CD14-positive monocyte (primary cell): ENCODE measurements around the gene VIM. TPM values are rescaled to one million over a fixed set of nuclear protein-coding genes. Genes with fewer than 3 reads are reported as not detected.

ENCODE experiments used
- DNase-seq, 3 donors: peaks; one replicate each; pipeline ENCODE4 v3.0.0-alpha.2; 2011 to 2022
- H2AFZ ChIP-seq: 2 replicates; pipeline ENCODE4 v1.6.0; 2012; ENCODE audit warnings: mild to moderate bottlenecking, low read depth, low read length, inconsistent platforms; ENCODE audit not compliant: insufficient read depth, poor library complexity, severe bottlenecking
- H3K27ac ChIP-seq, 2 donors: 1 replicate in 1 of 2; 2 replicates in 1 of 2; pipeline ENCODE4 v1.5.1; 2012 to 2013; ENCODE audit warnings: low read length in 2 of 2, control low read depth in 1 of 2, inconsistent platforms in 1 of 2, low read depth in 1 of 2, mild to moderate bottlenecking in 1 of 2
- H3K27me3 ChIP-seq, 2 donors: one replicate each; pipeline versions ENCODE4 v1.6.0 to v1.6.1; 2011 to 2013; ENCODE audit warnings: low read length in 2 of 2; ENCODE audit not compliant: control insufficient read depth in 2 of 2, insufficient read depth in 2 of 2
- H3K36me3 ChIP-seq, 2 donors: replicated peaks in 1 of 2; 1 replicate in 1 of 2; 2 replicates in 1 of 2; pipeline versions ENCODE4 v1.5.1 to v1.6.1; 2012 to 2013; ENCODE audit warnings: low read length in 2 of 2, control low read depth in 1 of 2, inconsistent platforms in 1 of 2, mild to moderate bottlenecking in 1 of 2; ENCODE audit not compliant: insufficient read depth in 2 of 2, control insufficient read depth in 1 of 2
- H3K4me1 ChIP-seq, 2 donors: 1 replicate in 1 of 2; 2 replicates in 1 of 2; pipeline versions ENCODE4 v1.5.1 to v1.6.1; 2012 to 2013; ENCODE audit warnings: low read length in 2 of 2, control low read depth in 1 of 2, inconsistent platforms in 1 of 2, mild to moderate bottlenecking in 1 of 2, moderate library complexity in 1 of 2; ENCODE audit not compliant: insufficient read depth in 2 of 2, control insufficient read depth in 1 of 2
- H3K4me2 ChIP-seq: replicated peaks from 2 replicates; pipeline ENCODE3; 2012; ENCODE audit warnings: low read length, moderate library complexity, mild to moderate bottlenecking; ENCODE audit not compliant: poor library complexity, severe bottlenecking; ENCODE audit errors: extremely low read depth
- H3K4me3 ChIP-seq, 3 experiments: fragments of 200-600 bp in 1 of 3; sonication (generic) in 1 of 3; replicated peaks in 1 of 3; 1 replicate in 2 of 3; 2 replicates in 1 of 3; pipeline ENCODE4 v1.5.1; 2011 to 2013; ENCODE audit warnings: low read length in 3 of 3, mild to moderate bottlenecking in 3 of 3, control low read depth in 2 of 3, low read depth in 2 of 3, inconsistent platforms in 1 of 3, moderate library complexity in 1 of 3
- H3K79me2 ChIP-seq: 2 replicates; pipeline ENCODE4 v1.6.0; 2012; ENCODE audit warnings: mild to moderate bottlenecking, control low read depth, inconsistent platforms, low read length, moderate library complexity; ENCODE audit not compliant: insufficient read depth
- H3K9ac ChIP-seq: 2 replicates; pipeline ENCODE4 v1.6.0; 2017; ENCODE audit warnings: low read length, mild to moderate bottlenecking; ENCODE audit not compliant: insufficient read depth, poor library complexity, severe bottlenecking
- H3K9me3 ChIP-seq, 2 donors: replicated peaks in 1 of 2; 1 replicate in 1 of 2; 2 replicates in 1 of 2; pipeline versions ENCODE4 v1.5.1 to v1.6.1; 2012 to 2013; ENCODE audit warnings: low read length in 2 of 2, control low read depth in 1 of 2; ENCODE audit not compliant: control insufficient read depth in 1 of 2, insufficient read depth in 1 of 2
- H4K20me1 ChIP-seq: 2 replicates; pipeline ENCODE4 v1.6.0; 2012; ENCODE audit warnings: mild to moderate bottlenecking, low read length, control low read depth, moderate library complexity; ENCODE audit not compliant: insufficient read depth
- H3K27ac Mint-ChIP-seq, 7 donors: one replicate each; pipeline ENCODE4 v1.8.0; 2020; ENCODE audit warnings: mild to moderate bottlenecking in 7 of 7, mixed read lengths in 7 of 7, moderate library complexity in 6 of 7, inconsistent platforms in 2 of 7
- H3K27me3 Mint-ChIP-seq, 3 donors: one replicate each; pipeline ENCODE4 v1.8.0; 2021 to 2022; ENCODE audit warnings: low read depth in 3 of 3, mild to moderate bottlenecking in 3 of 3, mixed read lengths in 3 of 3, moderate library complexity in 3 of 3, inconsistent platforms in 1 of 3
- H3K36me3 Mint-ChIP-seq, 2 donors: one replicate each; pipeline ENCODE4 v1.8.0; 2020; ENCODE audit warnings: mixed read lengths in 2 of 2, inconsistent platforms in 1 of 2, mild to moderate bottlenecking in 1 of 2
- H3K4me1 Mint-ChIP-seq: one replicate; pipeline ENCODE4 v1.8.0; 2020; ENCODE audit warnings: mild to moderate bottlenecking, mixed read lengths
- H3K4me3 Mint-ChIP-seq, 2 donors: one replicate each; pipeline ENCODE4 v1.8.0; 2020; ENCODE audit warnings: mild to moderate bottlenecking in 2 of 2, mixed read lengths in 2 of 2, moderate library complexity in 1 of 2
- H3K9me3 Mint-ChIP-seq, 7 donors: one replicate each; pipeline ENCODE4 v1.8.0; 2020 to 2022; ENCODE audit warnings: mixed read lengths in 7 of 7, mild to moderate bottlenecking in 6 of 7, moderate library complexity in 6 of 7, inconsistent platforms in 2 of 7
- WGBS: methylation state at CpG from one replicate; pipeline ENCODE4 v1.1.5; 2013; ENCODE audit warnings: missing lambda C conversion rate; ENCODE audit not compliant: insufficient coverage; 5-methylcytosine and 5-hydroxymethylcytosine counted together
- intact Hi-C, 2 donors: fragments of 100-400 bp; cut with micrococcal nuclease; formaldehyde crosslinking; loops; one replicate each; pipeline versions ENCODE4 v1.15.0 to v1.15.1; 2023
- polyA plus RNA-seq, 3 donors: library from polyadenylated mRNA; depleted of rRNA in 1 of 3; unstranded in 2 of 3; stranded (reverse) in 1 of 3; fragments of 300-500 nt in 2 of 3; fragments of >200 nt in 1 of 3; fragmentation: Illumina TruSeq in 2 of 3; gene quantifications; 1 replicate in 2 of 3; 2 replicates in 1 of 3; pipeline ENCODE4 v1.2.3, GENCODE V29; 2012 to 2021
- TF ChIP-seq, protein P1 (sequence below): fragments of 200-600 bp; IDR thresholded peaks from one replicate; pipeline ENCODE4 v1.8.0; 2022; ENCODE audit warnings: antibody characterized with exemption, mild to moderate bottlenecking

The VIM gene
- polyA plus RNA-seq, 3 donors = 697 to 4,055 (median 932) TPM

DNA sequence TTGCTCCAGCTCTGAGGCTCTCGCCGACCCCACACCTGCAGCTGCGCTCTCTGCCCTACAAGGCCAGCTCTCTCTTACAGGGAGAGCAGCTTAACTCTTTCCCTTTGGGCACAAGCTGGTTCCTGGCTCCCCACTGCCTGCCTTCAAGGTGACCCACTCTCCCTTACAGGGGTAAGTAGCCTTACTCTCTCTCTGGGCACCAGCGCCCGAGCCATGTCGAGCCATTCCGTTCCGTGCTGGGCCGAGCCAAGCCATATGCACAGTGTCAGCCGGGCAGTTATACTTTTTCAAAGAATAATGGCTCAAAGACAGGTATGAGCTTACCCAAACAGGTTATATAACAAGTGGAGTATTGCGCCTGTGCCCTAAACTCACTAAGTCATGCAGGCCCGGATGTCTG is 44.6 kb downstream of the VIM start:
- TF ChIP-seq, protein P1, sequence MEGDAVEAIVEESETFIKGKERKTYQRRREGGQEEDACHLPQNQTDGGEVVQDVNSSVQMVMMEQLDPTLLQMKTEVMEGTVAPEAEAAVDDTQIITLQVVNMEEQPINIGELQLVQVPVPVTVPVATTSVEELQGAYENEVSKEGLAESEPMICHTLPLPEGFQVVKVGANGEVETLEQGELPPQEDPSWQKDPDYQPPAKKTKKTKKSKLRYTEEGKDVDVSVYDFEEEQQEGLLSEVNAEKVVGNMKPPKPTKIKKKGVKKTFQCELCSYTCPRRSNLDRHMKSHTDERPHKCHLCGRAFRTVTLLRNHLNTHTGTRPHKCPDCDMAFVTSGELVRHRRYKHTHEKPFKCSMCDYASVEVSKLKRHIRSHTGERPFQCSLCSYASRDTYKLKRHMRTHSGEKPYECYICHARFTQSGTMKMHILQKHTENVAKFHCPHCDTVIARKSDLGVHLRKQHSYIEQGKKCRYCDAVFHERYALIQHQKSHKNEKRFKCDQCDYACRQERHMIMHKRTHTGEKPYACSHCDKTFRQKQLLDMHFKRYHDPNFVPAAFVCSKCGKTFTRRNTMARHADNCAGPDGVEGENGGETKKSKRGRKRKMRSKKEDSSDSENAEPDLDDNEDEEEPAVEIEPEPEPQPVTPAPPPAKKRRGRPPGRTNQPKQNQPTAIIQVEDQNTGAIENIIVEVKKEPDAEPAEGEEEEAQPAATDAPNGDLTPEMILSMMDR = no peak
- H3K36me3 Mint-ChIP-seq = no peaks in the 10 kb centered on the region
- Histone ChIP-seq H3K4me2 (no peak overlapping the region), H3K9me3 (peaks cover 6% of the 10 kb centered on the region in 2 donors), H3K4me3 (no peak overlapping the region), H3K4me1 (no peaks in the 10 kb centered on the region), H3K9ac (no peak overlapping the region), H3K27me3 (no peaks in the 10 kb centered on the region), H3K36me3 (no peaks in the 10 kb centered on the region), H2AFZ (no peak overlapping the region), H4K20me1 (no peaks in the 10 kb centered on the region), H3K79me2 (no peaks in the 10 kb centered on the region), H3K27ac (no peak overlapping the region)
- intact Hi-C loops = no loop called here
- 100% methylated on average over 2 of the region's 12 CpGs for WGBS
- H3K4me3 Mint-ChIP-seq = no peak overlapping the region
- H3K9me3 Mint-ChIP-seq = peaks cover 0 to 20% (median 3%) of the 10 kb centered on the region in 7 donors
- DNase-seq = no peak
- no peak overlapping the region for H3K27ac Mint-ChIP-seq
- peaks cover 0 to 6% (median 0%) of the 10 kb centered on the region in 3 donors for H3K27me3 Mint-ChIP-seq
- no peaks in the 10 kb centered on the region for H3K4me1 Mint-ChIP-seq

GRCh38 chr10:17273403-17273802 is 45.4 kb downstream of the VIM start:
- no peaks in the 10 kb centered on the region for H3K4me1 ChIP-seq
- WGBS = 83% methylated on average over 1 of the region's 2 CpGs
- H3K9me3 Mint-ChIP-seq = peaks cover 0 to 24% (median 3%) of the 10 kb centered on the region in 7 donors
- no peak overlapping the region for H3K4me3 Mint-ChIP-seq
- intact Hi-C loops = no loop called here
- no peaks in the 10 kb centered on the region for H3K4me1 Mint-ChIP-seq
- no peaks in the 10 kb centered on the region for H3K79me2 ChIP-seq
- TF ChIP-seq, protein P1 = no peak
- no peak overlapping the region for H3K27ac Mint-ChIP-seq
- H2AFZ ChIP-seq = no peak overlapping the region
- no peaks in the 10 kb centered on the region for H4K20me1 ChIP-seq
- no peak for DNase-seq
- no peaks in the 10 kb centered on the region for H3K36me3 Mint-ChIP-seq
- no peaks in the 10 kb centered on the region for H3K36me3 ChIP-seq
- no peak overlapping the region for H3K9ac ChIP-seq
- no peaks in the 10 kb centered on the region for H3K27me3 ChIP-seq
- H3K27me3 Mint-ChIP-seq = peaks cover 0 to 6% (median 0%) of the 10 kb centered on the region in 3 donors
- H3K4me2 ChIP-seq = no peak overlapping the region
- no peak overlapping the region for H3K27ac ChIP-seq
- peaks cover 6% of the 10 kb centered on the region in 2 donors for H3K9me3 ChIP-seq
- no peak overlapping the region for H3K4me3 ChIP-seq
